ENCODE results near the gene KHDC1. TPM values are rescaled to one million over a fixed set of nuclear protein-coding genes. Genes with fewer than 3 reads are reported as not detected.
"Not testable (repeated sequence)": the region's sequence is repeated elsewhere in the genome, so short reads cannot be mapped to it uniquely, and the experiment has no call there.

Gene KHDC1
- total and polyA plus RNA-seq, 8 donors = 0.62 to 18.7 (median 1.8) TPM; not detected in 1

- no peaks in the 10 kb centered on the region for H3K27me3 ChIP-seq
- no peak overlapping the region for H3K4me3 ChIP-seq
- no peaks in the 10 kb centered on the region for H3K36me3 ChIP-seq
- intact Hi-C loops (cut with DNase I; ENCODE audit: low total_unique reads) = no loop called here
- H3K9me3 ChIP-seq = no peaks in the 10 kb centered on the region
- H3K4me1 ChIP-seq = peaks cover 0 to 16% (median 13%) of the 10 kb centered on the region in 4 donors
- no peak overlapping the region for H3K27ac ChIP-seq
- WGBS, 5 donors = 86 to 100% (median 91%) methylated on average over 1 of the region's 1 CpG
- no peak for DNase-seq
- TF ChIP-seq POLR2AphosphoS5 (IDR thresholded peaks at IDR 0.05) (no peak), EP300 (IDR thresholded peaks at IDR 0.05) (no peak), POLR2A (IDR thresholded peaks at IDR 0.05) (no peak), CTCF (IDR thresholded peaks at IDR 0.05) (no peak)
These were observed 4.3 kb downstream of the KHDC1 start for GRCh38 chr6:73258721-73259120.

GRCh38 chr6:73254323-73254722, 8.7 kb downstream of the KHDC1 start:
- H3K4me3 ChIP-seq; H3K36me3 ChIP-seq; H3K4me1 ChIP-seq; H3K27me3 ChIP-seq; H3K9me3 ChIP-seq; H3K27ac ChIP-seq; DNase-seq; intact Hi-C loops (cut with DNase I; ENCODE audit: low total_unique reads): not testable (repeated sequence)
- WGBS, 5 donors = 92 to 97% (median 96%) methylated on average over 5 of the region's 5 CpGs

- WGBS, 5 donors = 95 to 98% (median 96%) methylated on average over 2 of the region's 2 CpGs
- no peaks in the 10 kb centered on the region for H3K27me3 ChIP-seq
These were observed 10.3 kb downstream of the KHDC1 start for GRCh38 chr6:73252703-73253102.

GRCh38 chr6:73250016-73250415, 13.0 kb downstream of the KHDC1 start:
- Histone ChIP-seq H3K27me3 (no peaks in the 10 kb centered on the region), H3K27ac (no peak overlapping the region), H3K9me3 (no peaks in the 10 kb centered on the region), H3K36me3 (no peaks in the 10 kb centered on the region), H3K4me1 (no peaks in the 10 kb centered on the region), H3K4me3 (no peak overlapping the region)
- DNase-seq = no peak
- TF ChIP-seq POLR2AphosphoS5 (IDR thresholded peaks at IDR 0.05) = no peak
- no peak for TF ChIP-seq EP300 (IDR thresholded peaks at IDR 0.05)
- no peak for TF ChIP-seq POLR2A (IDR thresholded peaks at IDR 0.05)
- no peak for TF ChIP-seq CTCF (IDR thresholded peaks at IDR 0.05)
- intact Hi-C loops (cut with DNase I; ENCODE audit: low total_unique reads) = no loop called here

More at GRCh38 chr6:73252703-73253102, 10.3 kb downstream of the KHDC1 start:
- H3K9me3 ChIP-seq = no peaks in the 10 kb centered on the region
- no peak for DNase-seq
- H3K27ac ChIP-seq = no peak overlapping the region
- intact Hi-C loops (cut with DNase I; ENCODE audit: low total_unique reads) = no loop called here
- no peaks in the 10 kb centered on the region for H3K36me3 ChIP-seq
- H3K4me1 ChIP-seq = no peaks in the 10 kb centered on the region
- no peak overlapping the region for H3K4me3 ChIP-seq
- TF ChIP-seq POLR2AphosphoS5 (IDR thresholded peaks at IDR 0.05) (no peak), POLR2A (IDR thresholded peaks at IDR 0.05) (no peak), EP300 (IDR thresholded peaks at IDR 0.05) (no peak), CTCF (IDR thresholded peaks at IDR 0.05) (no peak)

GRCh38 chr6:73248192-73248903, 14.6 kb downstream of the KHDC1 start:
- H3K27me3 ChIP-seq = no peaks in the 10 kb centered on the region
- no peak overlapping the region for H3K27ac ChIP-seq
- intact Hi-C loops (cut with DNase I; ENCODE audit: low total_unique reads) = no loop called here
- WGBS, 5 donors = 47 to 56% (median 55%) methylated on average over 5 of the region's 5 CpGs
- H3K9me3 ChIP-seq = no peaks in the 10 kb centered on the region
- no peak overlapping the region for H3K4me3 ChIP-seq
- H3K36me3 ChIP-seq = no peaks in the 10 kb centered on the region
- H3K4me1 ChIP-seq = no peaks in the 10 kb centered on the region
- DNase-seq = no peak
- TF ChIP-seq EP300 (IDR thresholded peaks at IDR 0.05) (no peak), POLR2A (IDR thresholded peaks at IDR 0.05) (no peak)
